Calu3 (cell line): ENCODE data around the gene PDLIM5. TPM values are rescaled to one million over a fixed set of nuclear protein-coding genes. Genes with fewer than 3 reads are reported as not detected.

Experiments used
- BruUV-seq: library from RNA; stranded (reverse); fragments of 400-500 nt; replicated peaks from 2 replicates; lab custom pipeline; 2021; lab: Mats Ljungman, UMichigan
- CTCF ChIA-PET: fragments of 300-600 bp; sonication (Branson Sonifier 250); formaldehyde crosslinking; loops from one replicate; lab custom pipeline; 2022; ENCODE audit warnings: antibody characterized with exemption; lab: Charles Lee
- DNase-seq: peaks from one replicate; pipeline ENCODE4 v3.0.0; 2022
- H3K27ac Mint-ChIP-seq: one replicate; pipeline ENCODE4 v1.8.0; 2022; ENCODE audit warnings: mixed read lengths; ENCODE audit not compliant: unreplicated experiment
- H3K27me3 Mint-ChIP-seq: one replicate; pipeline ENCODE4 v1.8.0; 2022; ENCODE audit warnings: mixed read lengths; ENCODE audit not compliant: unreplicated experiment
- H3K36me3 Mint-ChIP-seq: one replicate; pipeline ENCODE4 v1.8.0; 2022; ENCODE audit warnings: mild to moderate bottlenecking, moderate library complexity, mixed read lengths; ENCODE audit not compliant: insufficient read depth, unreplicated experiment
- H3K4me1 Mint-ChIP-seq: one replicate; pipeline ENCODE4 v1.8.0; 2022; ENCODE audit warnings: mild to moderate bottlenecking, low read depth, mixed read lengths; ENCODE audit not compliant: unreplicated experiment
- H3K4me3 Mint-ChIP-seq: one replicate; pipeline ENCODE4 v1.8.0; 2022; ENCODE audit warnings: mild to moderate bottlenecking, low read depth, moderate library complexity, mixed read lengths; ENCODE audit not compliant: unreplicated experiment
- H3K9me3 Mint-ChIP-seq: one replicate; pipeline ENCODE4 v1.8.0; 2022; ENCODE audit warnings: low read depth, mixed read lengths; ENCODE audit not compliant: unreplicated experiment
- CTCF ChIP-seq: fragments of 200-600 bp; IDR thresholded peaks from one replicate; pipeline ENCODE4 v1.8.0; 2022; ENCODE audit warnings: antibody characterized with exemption; ENCODE audit not compliant: unreplicated experiment
- intact Hi-C: fragments of 100-400 bp; cut with micrococcal nuclease; formaldehyde crosslinking; loops from one replicate; pipeline ENCODE4 v1.10.0; 2022; ENCODE audit not compliant: unreplicated experiment
- total RNA-seq: library from RNA; stranded (reverse); gene quantifications from 2 replicates; pipeline ENCODE4 v1.2.3, GENCODE V29; 2022

PDLIM5 gene
- total RNA-seq, 1 experiment from 2014 or later: 122 TPM

- TF ChIP-seq CTCF: no peak
- intact Hi-C loops: no loop called here
- Mint-ChIP-seq H3K9me3 (no peaks in the 10 kb centered on the region), H3K27ac (no peak overlapping the region), H3K4me3 (no peak overlapping the region), H3K36me3 (peaks cover 4% of the 10 kb centered on the region), H3K4me1 (peaks cover 38% of the 10 kb centered on the region), H3K27me3 (no peaks in the 10 kb centered on the region)
- CTCF ChIA-PET: no interaction called here
- no peak for DNase-seq
- no TSS peak for BruUV-seq
Observed at GRCh38 chr4:94506822-94507221, 55.1 kb downstream of the PDLIM5 start.

GRCh38 chr4:94507281-94507680, 55.5 kb downstream of the PDLIM5 start:
- intact Hi-C loops: no loop called here
- H3K4me1 Mint-ChIP-seq: peaks cover 34% of the 10 kb centered on the region
- H3K36me3 Mint-ChIP-seq: peaks cover 4% of the 10 kb centered on the region
- H3K27ac Mint-ChIP-seq: no peak overlapping the region
- H3K9me3 Mint-ChIP-seq: no peaks in the 10 kb centered on the region
- TF ChIP-seq CTCF: no peak
- no peak overlapping the region for H3K4me3 Mint-ChIP-seq
- no peak for DNase-seq
- no peaks in the 10 kb centered on the region for H3K27me3 Mint-ChIP-seq
- CTCF ChIA-PET: no interaction called here
- BruUV-seq: no TSS peak

GRCh38 chr4:94507708-94508107, 56.0 kb downstream of the PDLIM5 start:
- no peaks in the 10 kb centered on the region for H3K9me3 Mint-ChIP-seq
- no peak for TF ChIP-seq CTCF
- intact Hi-C loops: no loop called here
- BruUV-seq: no TSS peak
- peaks cover 36% of the 10 kb centered on the region for H3K4me1 Mint-ChIP-seq
- no peaks in the 10 kb centered on the region for H3K27me3 Mint-ChIP-seq
- peak; percentile 3 for DNase-seq
- peak overlapping the region; percentile 71 for H3K27ac Mint-ChIP-seq
- H3K36me3 Mint-ChIP-seq: peaks cover 8% of the 10 kb centered on the region
- CTCF ChIA-PET: no interaction called here
- no peak overlapping the region for H3K4me3 Mint-ChIP-seq

GRCh38 chr4:94508296-94508695, 56.6 kb downstream of the PDLIM5 start:
- no peaks in the 10 kb centered on the region for H3K27me3 Mint-ChIP-seq
- intact Hi-C loops: no loop called here
- H3K9me3 Mint-ChIP-seq: no peaks in the 10 kb centered on the region
- TF ChIP-seq CTCF: no peak
- no peak overlapping the region for H3K4me3 Mint-ChIP-seq
- H3K36me3 Mint-ChIP-seq: peaks cover 9% of the 10 kb centered on the region
- no TSS peak for BruUV-seq
- no peak for DNase-seq
- peak overlapping the region; percentile 71 for H3K27ac Mint-ChIP-seq
- CTCF ChIA-PET: no interaction called here
- peaks cover 39% of the 10 kb centered on the region for H3K4me1 Mint-ChIP-seq
